Effector CD8-positive, alpha-beta T cell (primary cell): Measurements from ENCODE around the gene TBX4.

Experiments used
- DNase-seq: peaks from one replicate; lab custom pipeline; 2025; lab: John Stamatoyannopoulos, UW

Gene TBX4

DNA sequence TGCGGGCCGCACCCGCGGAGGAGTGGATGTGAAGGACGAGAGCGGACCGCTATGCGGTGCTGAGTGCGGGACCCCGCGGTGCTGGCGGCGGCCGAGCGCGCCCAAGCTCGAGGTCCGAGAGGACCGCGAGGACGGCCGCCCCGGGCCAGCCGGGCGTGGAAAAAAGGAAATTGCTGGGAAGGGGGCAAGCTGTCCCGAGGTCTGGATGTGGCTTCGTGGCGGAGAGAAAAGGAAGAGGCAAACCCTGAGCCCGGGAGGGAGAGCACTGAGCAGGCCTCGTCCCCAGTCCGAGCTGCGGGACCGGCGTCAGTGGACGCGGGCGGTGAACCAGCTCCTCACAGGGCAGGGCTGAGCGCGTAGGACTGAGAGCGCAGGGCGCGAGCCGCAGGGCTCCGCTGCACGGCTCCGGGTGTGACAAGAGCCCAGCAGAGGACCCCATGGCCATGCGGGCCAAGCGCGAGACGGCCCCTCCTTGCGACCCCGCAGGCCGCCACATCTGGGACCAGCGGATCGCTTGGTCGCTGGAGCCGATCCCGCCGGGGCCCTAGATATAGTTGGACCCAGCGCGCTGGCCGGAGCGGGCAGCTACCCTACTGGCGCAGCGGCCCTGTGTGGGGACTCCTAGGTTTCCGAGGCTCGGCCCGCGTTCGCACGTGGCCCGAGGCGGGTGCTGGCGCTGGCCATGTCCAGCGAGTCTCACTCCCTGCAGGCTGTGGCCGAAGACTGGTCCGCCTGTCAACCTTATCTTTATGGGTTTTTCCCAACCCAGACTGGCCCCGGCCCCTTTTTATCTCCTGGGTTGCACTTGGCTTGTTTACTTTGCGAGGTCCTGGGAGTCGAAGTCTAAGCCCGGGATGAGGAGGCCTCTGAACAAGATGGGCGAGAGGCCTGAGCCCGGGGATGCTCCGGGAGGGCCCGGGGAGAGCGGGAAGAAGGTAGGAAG is 2.4 kb downstream of the TBX4 start:
- no peak for DNase-seq

DNA sequence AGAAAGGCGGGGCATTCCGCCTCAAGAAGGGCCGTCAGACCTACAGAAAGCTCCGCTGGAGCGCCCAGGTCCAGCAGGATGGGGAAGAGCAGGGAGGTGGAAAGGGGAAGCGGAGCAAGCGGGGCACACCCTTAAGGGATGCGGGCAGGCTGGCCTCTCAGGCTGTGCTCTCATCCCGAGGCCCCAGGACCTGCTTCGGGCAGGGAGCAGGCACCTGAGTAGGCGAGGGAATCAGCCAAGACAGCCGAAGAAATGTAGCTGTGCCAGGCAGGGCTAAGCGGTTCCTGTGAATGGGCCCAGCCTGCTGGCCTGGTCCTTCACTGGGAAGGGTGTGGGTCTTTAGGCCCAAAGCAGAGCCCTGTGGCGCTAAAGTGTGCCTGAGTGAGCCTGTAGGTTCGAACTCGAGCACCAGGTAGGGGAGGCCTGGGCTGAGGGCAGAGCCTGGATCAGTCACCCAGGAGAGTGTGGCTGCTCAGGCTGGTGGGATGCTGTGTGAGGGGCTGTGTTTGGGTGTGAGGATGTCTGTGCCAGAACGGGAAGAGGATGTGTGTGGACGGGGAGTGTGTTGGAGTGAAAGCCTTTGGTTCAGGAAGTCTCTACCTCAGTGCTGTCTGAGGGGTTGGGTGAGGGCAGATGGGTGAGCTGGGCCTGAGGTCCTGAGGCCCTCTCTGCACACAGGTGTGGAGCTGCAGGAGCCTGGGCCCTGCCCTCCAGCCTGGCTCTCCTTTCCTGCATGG is 3.3 kb downstream of the TBX4 start:
- no peak for DNase-seq

DNA sequence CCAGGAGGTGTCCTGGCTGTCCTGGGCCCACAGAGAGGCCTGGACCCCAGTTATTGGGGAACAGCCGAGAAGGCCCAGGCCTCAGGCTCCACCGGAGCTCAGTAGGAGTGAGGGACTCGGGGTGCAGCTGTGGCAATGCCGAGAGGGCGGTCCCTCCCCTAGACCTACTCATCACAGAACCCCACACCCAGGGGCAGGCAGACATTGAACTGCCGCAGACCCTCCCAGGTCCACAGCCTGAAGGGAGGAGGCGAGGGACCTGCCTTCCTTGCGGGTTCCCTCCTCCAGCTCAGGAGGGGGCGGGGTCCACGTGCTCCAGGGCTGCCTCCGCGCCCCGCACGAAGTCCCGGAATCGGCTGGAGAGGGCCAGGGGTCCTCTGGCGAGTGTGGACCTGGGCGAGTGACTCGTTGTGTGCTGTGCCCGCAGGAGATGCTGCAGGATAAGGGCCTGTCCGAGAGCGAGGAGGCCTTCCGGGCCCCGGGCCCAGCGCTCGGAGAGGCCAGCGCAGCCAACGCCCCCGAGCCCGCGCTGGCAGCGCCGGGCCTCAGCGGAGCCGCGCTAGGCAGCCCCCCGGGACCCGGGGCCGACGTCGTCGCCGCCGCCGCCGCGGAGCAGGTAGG is 3.9 kb downstream of the TBX4 start:
- DNase-seq, result no peak

DNA sequence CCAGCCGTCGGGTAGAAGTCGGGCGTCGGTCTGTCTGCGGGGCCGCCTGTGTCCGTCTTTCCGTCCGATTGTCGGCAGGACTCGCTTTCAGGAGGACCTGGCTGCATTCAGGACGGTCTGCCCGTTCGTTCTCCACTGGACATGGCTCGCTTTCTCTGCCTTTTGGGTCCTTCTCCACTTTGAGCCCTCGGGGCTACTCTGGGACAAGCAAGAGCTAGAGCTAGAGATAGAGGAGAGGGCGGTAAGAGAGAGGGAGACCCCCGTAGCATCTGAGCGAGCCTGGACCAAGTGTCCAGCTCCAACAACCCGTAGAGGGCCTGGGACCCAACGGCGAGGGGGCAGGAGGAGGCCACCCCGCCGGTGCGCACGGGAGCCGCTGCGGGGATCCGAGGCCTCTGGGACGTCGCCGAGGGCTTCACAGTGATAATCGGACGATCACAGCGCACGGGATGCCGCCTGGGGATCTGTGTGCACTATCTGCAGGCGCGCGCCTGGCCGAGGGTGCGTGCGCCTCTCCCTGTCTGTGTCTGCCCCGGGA is 4.5 kb downstream of the TBX4 start:
- DNase-seq, result no peak

DNA sequence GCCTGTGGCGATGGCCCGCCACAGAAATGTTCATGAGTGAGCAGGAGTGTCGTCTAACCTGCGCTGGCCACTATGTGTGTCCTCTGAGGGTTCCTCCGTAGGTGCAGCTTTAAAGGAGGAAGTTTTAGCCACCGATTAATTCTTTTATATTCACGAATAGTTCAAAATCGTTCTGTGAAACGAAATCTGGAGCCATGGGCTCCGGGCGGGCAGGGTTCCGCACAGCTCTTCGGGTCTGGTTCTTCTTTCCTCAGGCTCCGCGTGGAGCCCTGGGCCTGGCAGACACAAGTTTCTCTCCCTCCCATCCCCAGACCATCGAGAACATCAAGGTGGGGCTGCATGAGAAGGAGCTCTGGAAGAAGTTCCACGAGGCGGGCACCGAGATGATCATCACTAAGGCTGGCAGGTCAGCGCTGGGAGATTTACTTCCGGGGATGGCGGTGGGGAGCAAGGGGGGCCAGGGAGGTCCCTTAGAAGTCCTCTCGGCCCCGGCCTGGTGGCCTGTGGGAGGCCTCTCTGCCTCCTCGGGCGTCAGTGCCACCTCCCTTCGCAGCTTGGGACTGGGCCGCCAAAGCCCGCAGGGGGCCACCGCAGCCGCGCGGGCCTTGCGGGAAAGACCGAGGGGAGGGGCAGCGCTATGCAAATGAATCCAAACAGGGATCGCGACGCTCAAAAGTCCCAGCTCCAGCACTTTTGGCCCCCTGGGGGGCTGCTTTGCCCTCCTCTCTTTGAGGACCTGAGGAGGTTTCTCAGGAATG is 5.2 kb downstream of the TBX4 start:
- DNase-seq, result no peak

DNA sequence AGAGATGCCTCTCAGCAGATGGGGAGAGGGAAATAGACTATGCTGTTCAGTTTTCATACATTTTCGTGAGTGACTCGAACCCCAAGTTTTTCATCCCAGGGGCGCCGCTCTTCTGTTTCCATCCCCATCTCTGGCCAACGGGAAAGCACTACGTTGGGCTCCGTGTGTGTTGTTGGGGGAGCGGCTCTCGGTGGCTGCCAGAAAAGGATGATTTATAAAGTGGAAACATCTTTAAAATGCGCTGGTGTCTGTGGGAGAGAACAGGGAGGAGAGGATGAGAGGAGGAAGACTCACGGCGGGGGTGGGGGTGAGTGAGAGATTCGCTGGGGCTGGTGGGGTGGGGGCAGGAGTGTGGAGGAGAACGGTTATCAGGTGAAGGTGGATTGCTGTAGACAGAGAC is 5.8 kb downstream of the TBX4 start:
- no peak for DNase-seq

DNA sequence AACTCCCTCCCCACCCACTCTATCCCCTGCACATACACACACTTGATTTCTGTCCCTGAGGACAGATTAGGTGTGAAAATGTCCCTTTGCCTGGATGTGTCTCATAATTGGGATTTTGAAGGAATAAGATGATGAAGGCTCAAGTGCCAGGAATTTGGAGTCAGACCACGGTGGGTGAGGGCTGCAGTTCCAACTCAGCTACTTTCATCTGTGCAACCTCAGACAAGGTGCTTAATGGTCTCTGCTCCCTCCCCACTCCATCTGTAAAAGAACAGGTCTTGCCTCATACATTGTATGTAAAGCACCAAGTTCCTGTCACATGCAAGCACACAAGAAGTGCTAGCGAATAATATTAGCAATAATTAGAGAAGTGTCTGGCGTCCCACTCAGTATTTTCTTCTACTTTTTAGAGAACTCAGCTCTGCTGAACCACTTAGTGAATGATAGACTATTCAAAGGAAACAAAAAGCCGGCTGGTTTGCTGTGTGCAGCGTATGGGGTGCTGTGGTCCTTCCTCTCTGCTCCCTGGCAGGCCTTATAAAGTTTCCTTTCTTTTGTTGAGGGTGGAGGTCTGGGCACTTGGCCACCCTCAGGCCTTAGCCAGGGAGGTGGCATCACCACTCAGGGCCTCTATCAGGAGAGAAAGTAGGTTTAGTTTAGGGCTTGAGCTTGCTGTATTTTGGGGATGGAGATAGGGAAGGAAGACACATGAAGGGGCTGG is 6.4 kb downstream of the TBX4 start:
- no peak for DNase-seq

DNA sequence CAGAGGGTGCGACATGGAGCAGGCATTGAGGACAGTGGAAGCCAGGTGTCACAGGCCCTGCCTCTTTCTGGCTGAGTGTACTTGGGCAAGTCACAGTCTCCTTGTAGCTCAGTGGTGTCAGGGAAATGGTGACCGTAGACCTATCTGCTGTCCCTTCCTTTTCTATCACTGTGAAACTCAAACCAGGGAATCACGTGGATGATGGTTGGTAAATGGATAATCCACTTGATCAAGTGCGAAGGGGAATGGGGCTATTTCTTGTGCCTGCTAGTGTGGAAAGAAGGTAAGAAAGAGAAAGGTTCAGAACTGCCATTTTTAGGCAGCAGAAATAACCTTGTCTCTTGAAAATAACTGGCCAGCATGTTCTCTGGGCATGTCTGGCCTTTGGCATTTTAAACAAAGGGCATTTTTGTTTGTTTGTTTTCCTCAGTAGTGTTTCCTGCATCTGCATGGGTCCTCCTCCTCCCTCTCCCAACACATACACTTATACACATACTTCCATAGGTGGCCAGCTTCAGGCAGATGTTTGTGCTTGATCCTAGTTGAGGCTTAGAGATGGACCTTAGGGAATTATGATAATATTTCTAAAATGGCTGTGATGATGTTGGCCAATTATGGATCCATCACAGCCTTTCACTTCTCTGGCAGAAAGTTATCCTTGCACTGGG is 7.1 kb downstream of the TBX4 start:
- no peak for DNase-seq

DNA sequence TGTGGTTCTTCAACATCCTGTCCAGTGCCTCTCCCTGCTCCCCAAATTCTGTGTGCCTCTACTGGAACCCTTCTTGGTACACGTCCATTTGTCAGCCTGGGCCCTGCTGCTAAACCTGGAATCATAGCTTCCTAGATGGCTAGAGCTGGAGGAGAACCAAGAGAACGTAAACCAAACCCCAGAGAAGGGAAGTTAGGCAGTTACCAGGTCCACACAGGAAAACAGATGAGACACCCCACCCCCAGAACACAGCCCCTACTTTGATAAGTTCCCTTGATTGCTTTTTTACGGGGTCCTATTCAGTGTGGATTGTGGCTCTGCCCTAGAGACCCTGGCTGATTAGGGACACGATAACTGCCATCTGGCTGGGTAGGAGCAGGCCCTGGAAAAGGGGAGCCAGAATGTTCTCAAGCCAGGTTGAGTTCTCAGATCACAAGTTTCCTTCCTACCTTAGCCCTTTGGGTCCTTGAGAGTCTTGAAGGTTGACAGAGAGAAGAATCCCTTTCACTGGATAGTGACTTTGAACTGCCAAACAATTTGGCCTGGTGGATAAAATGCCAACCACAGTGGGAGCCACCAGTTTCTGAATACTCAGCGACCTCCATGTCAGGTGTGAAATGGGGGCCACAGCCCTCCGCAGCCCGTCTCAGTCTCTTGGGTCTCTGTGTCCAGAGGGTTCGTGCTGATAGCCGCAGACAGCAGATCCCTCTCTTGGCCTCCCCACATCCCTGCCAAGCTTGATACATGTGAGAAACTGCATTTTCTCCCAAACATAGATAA is 7.9 kb downstream of the TBX4 start:
- no peak for DNase-seq

DNA sequence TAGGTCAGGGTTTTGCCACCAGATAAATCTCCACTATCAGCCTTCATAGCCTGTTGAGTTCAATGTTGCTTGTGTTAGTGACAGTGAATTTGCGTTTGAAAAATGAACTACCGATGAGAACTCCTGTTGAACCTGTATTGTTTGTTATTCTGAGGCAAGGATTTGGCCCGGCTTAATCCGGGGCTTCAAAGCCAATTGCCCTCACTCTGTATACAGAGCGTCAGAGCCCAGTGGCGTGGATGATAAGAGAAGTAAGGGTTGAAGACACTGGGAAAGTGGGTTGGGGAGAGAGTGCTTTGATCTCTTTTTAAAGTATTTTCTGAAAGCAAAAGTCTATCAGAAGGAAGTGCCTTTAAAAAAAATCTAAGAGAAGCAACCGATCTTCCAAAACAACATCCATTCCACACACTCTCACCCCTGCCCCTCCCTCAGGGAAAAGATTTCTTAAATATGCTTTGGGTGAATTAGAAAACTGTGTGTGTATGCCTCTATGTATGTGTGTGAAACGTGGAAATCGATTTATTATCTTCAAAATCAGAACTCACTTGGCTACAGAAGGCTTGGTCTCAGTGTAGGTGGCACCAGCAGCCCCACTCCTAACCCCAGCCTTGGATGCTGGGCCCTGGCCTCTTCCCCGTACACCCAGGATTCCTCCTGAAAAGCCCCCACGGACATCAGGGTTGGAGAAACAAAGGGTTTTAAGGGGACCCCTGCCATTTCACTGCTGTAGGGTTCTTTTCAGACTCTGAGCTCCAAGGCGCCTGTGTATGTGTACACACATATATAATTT is 8.8 kb downstream of the TBX4 start:
- no peak for DNase-seq

DNA sequence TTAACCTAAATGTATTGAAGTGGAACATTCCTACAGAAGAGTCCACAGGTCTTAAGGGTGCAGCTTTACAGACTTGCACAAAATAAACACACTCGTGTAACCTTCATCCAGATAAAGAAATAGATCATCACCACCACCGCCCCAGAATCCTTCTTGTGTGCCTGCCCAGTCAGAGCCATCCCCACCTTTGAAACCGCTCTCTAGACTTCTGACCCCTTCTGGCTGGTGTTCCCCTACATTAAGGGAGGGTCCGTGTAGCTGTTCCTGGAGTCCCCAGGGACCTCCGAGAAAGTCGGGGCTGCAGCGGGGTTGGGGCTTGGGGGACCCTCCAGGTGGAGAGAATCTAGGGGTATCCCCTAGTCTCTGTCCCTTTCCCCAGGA is 9.4 kb downstream of the TBX4 start:
- DNase-seq, result no peak

DNA sequence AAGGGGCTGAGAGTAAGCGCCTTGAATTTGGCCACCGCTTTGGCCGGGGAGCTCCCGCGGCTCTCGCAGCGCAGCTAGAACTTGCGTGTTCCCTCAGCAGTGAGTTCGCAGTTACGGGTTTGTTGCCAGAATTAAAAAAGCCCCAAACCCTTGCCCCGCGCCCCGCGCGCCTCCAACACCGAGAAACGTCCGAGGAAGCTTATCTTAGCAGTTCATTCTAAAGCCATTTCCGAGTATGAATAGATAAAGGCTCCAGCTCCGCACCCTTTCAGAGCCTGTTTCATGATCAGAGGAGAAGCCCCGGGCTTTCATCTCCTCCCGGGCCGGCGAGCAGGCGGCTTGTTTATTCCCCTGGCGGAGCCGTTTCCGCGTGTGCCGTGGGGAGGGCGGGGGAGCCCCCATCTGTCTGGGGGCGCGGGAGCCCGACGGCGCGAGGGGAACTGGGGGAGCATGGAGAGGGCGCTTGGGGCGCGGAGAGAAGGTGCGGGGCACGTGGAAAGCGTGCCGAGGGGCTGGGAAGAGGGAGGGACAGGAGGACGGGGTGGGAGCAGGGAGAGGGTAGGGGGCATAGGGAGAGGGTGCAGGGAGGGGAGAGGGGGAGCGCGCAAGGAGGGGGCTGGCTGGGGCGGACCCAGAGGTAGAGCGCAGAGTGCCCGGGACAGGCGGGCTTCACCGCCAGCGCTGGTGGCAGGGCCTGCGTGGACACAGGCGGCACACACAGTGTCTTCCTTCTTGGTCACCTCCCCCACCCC is 9.9 kb downstream of the TBX4 start:
- no peak for DNase-seq

DNA sequence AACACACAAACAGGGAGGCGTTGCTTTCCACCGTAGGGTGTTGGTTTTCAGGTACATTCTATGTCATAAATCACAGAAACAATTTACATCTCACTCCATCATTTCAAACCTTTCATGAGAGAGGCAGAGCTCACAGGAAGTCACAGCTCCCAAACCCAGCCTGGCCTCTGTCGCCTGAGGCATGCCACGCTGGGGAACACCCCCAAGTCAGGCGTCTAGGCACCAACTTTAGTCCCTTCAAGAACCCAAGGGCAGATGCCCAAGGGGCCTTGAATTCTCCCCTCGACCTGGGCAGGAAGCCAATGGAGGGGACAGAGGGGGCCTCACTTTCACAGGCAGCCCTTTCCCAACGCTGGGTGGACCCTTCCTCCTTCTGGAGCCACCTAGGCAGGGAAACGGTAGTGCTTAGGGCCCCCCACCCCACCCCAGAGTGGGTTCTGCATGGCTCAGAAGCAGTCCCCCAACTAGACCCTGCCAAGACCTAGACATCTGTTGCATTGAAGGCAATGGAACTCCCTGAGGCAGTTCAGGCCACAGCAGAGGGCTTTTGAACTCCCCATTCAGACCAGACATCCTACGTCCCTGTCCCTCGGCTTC is 10.6 kb downstream of the TBX4 start:
- DNase-seq, result no peak

DNA sequence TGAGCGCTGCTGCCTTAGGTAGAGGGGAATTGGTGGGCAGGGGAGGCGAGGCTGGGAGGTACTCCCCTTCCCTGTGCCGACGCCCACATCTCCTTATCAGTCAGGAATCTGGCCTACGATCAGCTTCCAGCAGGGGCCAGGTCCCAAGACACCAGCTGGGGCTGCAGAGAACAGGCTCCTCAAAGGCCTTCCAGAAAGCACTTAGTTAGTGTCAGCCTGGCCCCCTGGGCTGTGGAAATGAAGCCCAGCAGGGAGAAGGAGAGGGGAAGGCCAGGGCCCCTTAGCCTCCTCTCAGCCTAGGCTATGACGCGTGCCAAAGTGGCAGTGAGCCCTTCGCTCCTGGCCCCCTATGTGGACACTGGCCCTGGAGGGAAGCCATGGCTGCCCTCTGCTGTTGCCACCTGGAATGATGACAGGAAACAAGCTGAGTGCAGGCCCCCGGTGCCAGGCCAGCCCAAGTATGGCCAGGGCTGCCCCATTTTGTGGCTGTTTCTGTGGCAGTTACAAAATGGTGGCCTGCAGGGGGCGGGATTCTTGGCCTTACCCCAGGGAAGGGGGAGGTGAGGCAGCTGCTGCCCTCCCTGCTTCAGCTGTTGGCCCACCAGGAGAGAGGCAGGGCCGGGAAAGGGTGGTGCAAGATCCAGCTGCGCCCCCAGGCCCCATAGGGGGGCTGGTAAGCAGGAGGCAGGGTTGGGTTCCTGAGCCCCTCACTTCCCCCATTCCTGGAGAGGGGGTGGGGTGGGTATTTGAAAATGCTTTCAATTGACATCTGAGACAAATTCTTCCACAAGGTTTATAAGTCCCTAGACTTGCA is 11.3 kb downstream of the TBX4 start:
- DNase-seq, result no peak

DNA sequence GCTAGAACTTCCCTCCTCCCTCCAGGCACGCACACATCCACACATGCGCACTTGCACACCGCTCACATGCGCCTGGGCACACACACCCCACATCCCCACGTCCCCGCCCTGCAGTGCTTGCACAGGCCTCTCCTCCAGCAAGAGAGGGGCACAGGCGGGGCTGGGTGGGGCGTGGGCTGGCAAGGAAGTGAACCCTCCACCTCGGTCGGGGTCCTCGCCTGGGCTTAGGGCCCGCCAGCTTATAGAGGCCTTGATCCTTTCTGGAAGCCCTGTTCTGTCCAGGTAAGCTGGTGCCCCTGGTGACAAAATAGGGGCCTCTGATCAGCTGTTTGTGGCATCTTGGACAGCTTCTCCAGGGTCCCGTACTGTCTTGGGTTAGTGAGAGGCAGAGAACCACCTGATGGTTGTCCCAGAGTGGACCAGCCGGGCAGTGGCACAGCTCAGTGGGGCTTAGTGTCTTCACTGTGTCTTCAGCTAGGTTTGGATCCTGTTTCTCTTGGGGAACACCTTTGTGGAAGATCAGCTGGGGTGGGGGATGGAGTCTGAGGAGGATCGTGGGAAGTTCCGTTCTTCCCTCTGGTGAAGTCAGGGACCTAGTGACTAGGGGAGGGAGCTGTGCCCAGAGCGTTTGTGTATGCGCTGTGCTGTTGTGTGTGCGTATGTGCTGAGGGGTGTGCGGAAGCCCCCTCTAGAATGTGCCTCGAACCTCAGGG is 12.1 kb downstream of the TBX4 start:
- no peak for DNase-seq

DNA sequence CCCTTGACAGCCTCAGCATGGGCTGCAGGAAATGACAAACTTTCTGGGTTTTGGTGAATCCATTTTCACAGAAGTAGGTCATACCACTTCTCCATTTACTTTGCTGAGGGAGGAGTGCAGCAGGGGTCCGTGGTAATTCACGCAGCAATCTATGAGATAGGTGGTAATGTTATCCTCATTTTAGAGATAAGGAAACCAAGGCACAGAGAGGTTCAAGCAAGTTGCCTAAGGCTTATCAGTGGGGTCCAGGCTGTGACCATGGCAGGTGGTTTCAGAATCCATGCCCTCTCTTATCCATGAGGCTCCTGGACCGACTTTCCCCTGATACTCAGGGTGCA is 12.6 kb downstream of the TBX4 start:
- DNase-seq, result no peak
